ENCODE results near the gene SLC22A23. TPM values are rescaled to one million over a fixed set of nuclear protein-coding genes. Genes with fewer than 3 reads are reported as not detected.

Gene SLC22A23, protein sequence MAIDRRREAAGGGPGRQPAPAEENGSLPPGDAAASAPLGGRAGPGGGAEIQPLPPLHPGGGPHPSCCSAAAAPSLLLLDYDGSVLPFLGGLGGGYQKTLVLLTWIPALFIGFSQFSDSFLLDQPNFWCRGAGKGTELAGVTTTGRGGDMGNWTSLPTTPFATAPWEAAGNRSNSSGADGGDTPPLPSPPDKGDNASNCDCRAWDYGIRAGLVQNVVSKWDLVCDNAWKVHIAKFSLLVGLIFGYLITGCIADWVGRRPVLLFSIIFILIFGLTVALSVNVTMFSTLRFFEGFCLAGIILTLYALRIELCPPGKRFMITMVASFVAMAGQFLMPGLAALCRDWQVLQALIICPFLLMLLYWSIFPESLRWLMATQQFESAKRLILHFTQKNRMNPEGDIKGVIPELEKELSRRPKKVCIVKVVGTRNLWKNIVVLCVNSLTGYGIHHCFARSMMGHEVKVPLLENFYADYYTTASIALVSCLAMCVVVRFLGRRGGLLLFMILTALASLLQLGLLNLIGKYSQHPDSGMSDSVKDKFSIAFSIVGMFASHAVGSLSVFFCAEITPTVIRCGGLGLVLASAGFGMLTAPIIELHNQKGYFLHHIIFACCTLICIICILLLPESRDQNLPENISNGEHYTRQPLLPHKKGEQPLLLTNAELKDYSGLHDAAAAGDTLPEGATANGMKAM
- 1 to 10 TPM; 2.8 to 7.8 (median 3.7) TPM for polyA plus RNA-seq (ENCODE audit: insufficient read length in 10 of 10)
- long read RNA-seq, donor 1, full-length matches to known transcripts: 3 of 3 reads
- long read RNA-seq, donor 1, partial matches to known transcripts: 0 of 3 reads
- long read RNA-seq, donor 1, other reads (novel, unspliced or antisense): 0 of 3 reads
- long read RNA-seq, donor 2, full-length matches to known transcripts: 1 of 1 reads
- long read RNA-seq, donor 2, partial matches to known transcripts: 0 of 1 reads
- long read RNA-seq, donor 2, other reads (novel, unspliced or antisense): 0 of 1 reads
- long read RNA-seq, donor 3: 0 reads
- long read RNA-seq, donor 4: 0 reads
- long read RNA-seq, donor 5: 0 reads
- long read RNA-seq, donor 6, full-length matches to known transcripts: 1 of 1 reads
- long read RNA-seq, donor 6, partial matches to known transcripts: 0 of 1 reads
- long read RNA-seq, donor 6, other reads (novel, unspliced or antisense): 0 of 1 reads
- long read RNA-seq, donor 7: 0 reads
- long read RNA-seq, donor 8: 0 reads
- long read RNA-seq, donor 9: 0 reads

DNA sequence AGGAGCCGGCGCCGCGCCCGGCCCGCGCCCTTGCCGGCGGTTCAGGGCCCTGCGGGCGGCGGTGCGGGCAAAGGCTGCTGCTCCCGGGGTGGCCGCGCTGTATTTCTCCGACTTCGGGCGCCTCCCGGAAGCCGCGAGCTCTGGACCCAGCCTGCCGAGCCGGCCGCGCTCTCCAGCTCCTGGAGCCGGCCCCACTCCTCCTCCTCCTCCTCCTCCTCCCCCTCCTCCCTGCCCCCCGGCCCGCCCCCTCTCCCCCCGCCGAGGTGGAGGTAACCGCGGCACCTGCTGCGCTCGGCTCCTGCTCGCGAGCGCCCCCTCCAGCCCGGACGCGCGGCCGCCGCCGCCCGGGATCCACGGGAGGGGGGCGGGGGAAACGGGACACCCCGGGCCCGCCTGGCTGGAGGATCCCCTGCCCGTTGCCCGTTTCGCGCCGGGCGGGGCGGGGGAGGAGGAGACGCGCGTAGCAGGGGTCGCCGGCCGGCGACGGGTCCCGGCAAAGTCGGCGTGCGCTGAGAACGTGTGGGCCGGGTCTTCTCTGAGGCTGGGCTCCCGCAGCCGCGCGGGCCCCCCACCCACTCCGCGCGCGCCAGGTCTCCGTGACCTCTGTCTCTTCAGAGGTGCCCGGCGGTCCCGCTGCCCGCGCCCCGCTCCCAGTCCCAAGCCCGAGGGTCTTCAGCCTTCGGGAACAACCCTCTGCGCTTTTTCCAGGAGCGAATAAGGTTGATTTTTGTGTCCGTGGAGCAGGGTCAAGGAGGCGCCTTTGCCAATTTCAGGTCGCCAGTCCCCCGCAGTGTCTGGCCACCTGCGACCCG is at the start of gene SLC22A23:
Gene SLC22A23, minus strand, starts transcription at position 153 of the 812 bp plus-strand sequence. CDS start 491 bp downstream, outside the sequence.
- peak; percentile 41 to 77 (median 72) for DNase-seq

DNA sequence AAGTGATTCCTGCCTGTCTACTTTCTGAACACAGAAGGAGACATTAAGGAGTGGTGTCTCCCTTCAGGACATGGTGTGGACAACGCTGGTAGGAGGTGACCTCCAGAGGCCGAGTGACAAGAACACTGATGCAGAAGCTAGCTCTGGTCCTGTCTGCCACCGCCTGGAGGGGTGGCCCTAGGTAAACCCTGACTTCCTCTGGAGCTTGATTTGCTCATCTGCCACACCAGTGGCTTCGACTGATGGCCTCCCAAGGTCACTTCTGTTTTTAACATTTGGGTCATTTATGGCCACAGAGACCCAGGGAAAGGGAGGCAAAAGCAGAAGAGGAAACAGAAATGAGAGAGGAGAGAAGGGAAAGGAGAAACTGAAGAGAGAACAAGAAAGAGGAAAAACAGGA is 49.4 kb upstream of the SLC22A23 start:
- no peak for DNase-seq

DNA sequence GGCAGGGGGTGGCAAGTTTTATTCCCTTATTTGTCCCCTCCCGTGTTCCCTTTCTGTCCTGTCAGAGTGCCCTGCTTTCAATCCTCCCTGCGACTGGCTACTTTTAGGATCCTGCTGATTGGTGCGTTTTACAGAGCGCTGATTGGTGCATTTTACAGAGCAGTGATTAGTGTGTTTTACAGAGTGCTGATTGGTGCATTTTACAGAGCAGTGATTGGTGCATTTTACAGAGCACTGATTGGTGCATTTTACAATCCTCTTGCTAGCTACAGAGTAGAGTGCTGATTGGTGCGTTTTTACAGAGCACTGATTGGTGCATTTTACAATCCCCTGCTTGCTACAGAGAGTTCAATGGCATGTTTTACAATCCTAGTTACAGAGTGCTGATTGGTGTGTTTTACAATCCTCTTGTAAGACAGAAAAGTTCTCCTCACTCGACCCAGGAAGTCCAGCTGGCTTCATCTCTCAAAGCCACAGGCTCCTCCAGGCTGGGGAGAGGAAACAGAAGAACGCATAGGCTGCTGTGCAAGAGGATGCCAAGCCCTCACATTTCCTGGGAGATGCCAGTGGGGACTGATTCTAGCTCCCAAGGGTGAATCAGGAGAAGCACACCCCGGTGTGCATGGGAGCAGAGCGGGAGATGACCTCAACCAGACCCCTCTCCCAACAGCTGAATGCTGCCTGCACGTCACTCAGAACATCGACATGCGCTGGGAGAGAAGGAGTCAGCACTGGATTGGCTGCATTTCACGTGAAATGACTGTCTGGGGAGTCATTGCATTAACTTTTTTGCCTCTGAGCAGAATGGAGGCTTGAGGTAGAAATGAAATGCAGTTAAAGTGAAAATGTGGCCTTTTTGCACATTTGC is 48.3 kb upstream of the SLC22A23 start:
- peak in 1 of 3 donors; percentile 22 for DNase-seq

DNA sequence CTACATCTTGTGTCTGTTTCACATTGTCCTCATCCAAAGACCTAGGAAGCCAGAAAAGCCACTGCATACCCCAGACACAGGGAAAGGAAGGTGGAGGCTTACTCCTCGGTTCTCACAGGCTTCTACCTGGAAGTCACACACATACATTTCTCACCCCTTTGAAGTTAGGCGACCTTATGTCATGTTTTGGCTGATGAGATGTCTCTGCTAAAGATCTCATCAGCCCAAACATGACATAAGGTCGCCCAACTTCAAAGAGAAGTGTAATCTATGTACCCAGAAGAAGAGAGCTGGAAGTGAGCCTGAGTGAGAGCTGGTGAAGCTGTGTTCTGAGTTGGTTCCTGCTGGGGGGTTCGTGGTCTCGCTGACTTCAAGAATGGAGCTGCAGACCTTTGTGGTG is 47.5 kb upstream of the SLC22A23 start:
- no peak for DNase-seq

DNA sequence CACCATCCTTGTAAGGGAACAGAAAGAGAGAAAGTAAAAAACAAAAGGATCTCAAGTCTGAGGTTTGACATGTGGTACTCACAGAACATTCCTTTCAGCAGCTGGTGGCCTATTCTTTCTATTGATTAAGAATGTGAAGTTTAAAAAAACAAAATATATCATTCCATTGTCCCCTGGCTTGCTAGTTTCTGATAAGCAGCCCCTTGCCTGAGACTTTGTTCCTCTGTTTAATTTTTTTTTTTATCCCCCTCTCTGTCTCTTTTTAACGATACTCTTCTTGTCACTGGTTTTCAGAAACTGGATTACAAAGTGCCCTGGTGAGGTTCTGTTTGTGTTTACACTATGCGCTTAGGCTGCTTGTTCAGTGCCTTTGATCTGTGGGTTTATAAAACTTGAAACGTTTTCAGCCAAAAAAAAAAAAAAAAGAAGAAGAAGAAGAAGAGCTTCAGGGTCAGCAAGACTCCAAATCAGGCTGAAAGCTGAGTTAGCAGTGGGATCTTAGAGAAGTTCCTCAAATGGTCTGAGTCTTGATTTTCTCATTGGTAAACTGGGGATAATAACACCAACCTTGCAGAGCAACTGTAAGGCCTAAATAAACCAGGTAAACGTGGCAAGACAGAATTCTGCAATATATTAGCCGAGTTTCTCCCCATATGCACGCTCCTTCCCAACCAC is 45.1 kb upstream of the SLC22A23 start:
- DNase-seq: no peak

DNA sequence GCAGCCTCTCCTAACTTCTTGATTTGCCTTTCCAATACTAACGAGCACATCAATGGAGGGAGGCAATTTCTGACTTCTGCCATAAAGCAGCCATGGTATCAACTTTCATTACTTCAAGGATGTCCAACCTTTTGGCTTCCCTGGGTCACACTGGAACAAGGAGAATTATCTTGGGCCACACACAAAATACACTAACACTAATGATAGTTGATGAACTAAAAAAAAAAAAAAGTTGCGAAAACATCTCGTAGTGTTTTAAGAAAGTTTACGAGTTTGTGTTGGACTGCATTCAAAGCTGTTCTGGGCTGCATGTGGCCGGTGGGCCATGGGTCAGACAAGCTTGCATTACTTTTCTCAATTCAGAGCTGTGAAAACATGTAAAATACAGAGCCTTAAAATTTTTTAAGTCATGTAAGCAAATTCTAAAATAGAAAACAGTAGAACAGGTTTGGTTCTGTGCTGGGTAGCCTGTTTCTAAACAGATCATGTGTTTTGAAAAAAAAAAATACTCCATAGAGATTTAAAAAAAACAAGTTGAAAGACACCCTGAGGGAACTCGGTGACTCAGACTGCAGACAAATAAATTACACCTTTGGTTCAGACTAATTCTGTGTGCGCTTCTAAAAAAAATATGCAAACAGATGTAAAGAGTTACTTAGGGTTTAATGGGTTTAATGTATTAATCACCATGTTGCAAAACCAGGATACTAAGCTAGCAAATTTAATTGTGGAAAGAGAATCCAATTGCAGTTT is 43.6 kb upstream of the SLC22A23 start:
- DNase-seq: no peak

DNA sequence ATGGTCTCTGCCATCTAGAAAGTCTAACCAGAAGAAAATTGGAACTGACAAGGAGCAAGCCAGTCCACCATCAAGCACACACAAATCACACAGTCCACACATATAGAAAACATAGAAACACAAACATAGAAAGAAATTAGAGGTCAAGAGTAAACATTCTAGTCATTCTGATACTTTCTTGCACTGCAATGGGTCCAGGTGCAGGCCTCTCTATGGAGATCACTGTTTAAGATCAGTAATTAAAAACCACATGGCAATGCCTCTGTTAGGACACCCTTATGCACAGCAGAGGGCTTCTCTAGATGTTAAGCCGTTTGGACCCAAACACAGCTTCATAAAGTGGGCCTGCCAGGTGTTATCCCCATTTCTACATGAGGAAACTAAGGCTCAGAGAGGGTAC is 42.8 kb upstream of the SLC22A23 start:
- DNase-seq: no peak

DNA sequence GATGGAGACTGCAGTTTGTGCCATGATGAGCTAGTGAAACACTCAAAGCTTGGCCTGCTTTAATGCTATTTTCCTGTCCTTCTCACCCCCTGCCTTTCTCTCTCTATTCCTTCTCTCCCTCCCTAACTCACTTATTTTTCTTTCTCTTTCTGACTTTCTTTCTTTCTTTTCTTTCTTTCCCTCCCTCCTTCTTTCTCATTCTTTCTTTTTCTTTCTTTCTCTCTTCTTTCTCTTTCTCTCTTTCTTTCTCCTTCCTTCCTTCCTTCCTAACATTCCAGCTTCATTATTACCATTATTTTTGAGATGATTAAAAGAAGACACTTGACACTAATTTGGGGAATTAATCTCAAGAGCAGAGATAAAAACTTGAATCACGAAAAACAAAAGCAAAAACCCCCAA is 39.5 kb upstream of the SLC22A23 start:
- DNase-seq: no peak

DNA sequence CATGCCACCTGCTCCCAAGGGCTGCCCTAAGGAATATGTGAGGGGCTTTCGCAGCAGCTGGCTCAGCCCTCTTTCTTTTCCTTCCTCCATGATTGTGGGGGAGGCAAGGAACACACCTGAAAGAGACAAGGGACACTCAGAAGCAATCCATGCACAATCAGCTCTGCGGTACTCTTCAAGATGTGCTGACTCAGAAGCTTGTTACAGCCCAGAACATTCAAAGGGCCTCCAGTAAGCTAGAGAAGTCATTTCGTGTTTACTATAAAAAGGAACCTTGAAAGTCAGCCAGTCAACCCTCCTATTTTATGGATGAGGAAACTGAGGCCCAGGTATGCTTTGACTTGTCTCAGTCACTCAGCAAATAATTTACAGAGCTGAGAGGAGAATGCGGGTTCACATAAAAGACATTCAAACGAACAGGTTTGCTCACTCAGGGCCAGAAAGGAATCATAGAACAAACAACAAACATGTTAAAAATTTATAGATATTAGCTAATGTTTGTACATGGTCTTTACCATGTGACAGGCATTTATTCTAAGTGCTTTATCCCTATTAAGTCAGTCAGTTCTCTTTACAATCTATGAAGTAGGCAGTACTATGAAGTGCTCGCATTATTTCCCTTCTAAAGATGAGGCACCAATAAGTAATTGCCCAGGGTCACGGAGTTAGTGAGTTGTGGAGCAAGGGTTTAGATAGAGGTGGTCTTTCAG is 37.7 kb upstream of the SLC22A23 start:
- no peak for DNase-seq

DNA sequence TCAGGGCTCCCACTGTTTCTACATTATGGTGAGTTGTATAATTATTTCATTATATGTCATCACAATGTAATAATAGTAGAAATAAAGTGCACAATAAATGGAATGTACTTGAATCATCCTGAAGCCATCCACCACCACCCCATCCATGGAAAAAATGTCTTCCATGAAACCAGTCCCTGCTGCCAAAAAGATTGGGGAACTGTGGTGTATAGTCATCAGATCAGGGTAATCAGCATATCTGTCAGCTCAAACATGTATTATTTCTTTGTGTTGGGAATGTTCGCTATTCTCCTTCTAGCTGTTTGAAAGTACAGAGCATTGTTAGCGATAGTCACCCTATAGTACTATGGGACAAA is 33.8 kb upstream of the SLC22A23 start:
- DNase-seq: peak in 1 of 3 donors; percentile 67

DNA sequence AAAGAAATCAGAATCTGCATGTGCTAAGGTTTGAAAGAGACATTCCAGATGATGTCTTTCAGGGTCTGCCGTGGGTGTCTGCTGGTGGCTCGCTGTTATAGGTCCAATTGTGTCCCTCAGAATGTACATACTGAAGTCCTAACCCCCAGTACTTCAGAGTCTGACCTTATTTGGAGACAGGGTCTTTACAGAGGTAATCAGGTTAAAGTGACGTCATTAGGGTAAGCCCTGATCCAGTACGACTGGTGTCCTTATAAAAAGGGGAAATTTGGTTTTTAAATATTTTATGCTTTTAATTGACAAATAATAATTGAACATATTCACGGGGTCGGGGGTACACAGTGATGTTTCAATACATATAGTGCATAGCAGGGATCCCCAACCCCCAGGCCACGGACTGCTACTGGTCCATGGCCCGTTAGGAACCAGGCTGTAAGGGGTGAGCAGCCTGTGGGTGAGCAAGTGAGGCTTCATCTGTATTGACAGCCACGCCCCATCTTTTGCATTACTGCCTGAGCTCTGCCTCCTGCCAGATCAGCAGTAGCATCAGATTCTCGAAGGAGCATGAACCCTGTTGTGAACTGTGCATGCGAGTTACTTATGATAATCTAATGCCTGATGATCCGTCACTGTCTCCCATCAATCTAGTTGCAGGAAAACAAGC is 33.2 kb upstream of the SLC22A23 start:
- no peak for DNase-seq

DNA sequence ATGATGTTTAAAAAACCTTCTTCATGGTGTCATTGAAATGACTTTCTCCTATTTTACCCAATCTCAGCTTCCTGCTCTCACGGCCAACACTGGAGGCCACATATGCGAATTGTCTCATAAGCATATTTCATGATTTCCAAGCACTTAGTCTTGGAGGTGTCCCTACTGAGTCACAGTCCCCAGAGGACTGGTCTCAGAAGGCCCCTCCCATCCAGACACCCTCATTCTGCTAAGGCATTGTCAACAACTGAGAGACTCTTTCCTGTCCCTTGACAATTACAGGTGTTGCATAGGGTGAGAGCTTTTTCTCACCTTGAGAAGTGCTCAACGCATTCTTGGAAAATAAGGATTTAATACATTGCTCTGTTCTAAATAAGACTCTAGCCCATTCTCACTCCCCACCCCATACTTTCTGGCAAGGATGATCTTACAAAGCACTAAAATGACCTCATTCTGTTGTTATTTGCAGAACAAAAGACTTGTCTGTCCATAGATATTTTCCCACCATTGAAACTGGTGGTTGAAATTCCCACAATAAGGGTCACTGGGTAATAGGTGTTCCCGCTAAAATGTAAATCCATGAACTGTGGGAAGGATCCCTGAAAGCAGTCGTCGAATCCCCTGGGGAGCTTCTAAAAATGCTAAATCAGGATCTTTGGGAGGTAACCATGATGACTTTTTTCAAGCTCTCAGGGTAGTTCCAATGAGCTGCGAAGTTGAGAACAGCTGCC is 32.3 kb upstream of the SLC22A23 start:
- peak; percentile 39 to 67 (median 54) for DNase-seq

DNA sequence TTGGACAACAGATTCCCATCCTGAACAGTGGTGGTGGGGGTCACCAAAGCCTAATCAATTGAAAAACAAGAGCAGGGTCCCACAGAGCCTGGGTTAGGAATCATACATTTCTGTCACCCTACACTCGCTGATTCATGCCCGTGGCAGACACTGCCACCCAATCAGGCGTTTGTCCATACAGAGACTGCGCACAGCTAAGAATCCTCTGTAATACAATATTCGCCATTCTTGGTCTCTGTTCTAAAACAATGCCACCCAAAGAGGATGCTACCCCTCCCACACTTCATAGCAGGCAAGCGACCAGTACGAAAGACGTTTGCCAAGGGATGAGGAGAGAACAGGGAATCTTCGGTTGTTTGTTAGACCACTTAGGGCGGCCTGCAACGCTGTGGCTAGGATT is 28.1 kb upstream of the SLC22A23 start:
- DNase-seq: no peak

DNA sequence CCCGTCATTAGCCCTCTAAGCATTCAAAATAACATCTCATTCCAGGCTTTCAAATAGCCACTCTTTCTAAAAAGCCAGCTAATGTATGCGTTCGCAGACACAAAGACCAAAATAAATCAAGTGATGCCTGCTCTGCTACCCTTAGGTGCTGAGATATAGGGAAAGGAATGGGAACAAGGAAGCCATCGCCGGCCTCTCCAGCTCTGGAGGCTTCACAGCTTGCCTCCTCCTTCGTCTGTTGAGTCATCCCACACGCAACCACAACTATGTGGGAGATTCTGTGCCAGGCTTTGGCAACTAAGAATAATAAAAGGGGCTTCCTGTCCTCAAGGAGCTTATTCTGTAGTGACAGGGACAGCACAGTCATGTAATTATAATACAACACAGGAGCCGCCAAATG is 27.3 kb upstream of the SLC22A23 start:
- DNase-seq: peak in 1 of 3 donors; percentile 78

DNA sequence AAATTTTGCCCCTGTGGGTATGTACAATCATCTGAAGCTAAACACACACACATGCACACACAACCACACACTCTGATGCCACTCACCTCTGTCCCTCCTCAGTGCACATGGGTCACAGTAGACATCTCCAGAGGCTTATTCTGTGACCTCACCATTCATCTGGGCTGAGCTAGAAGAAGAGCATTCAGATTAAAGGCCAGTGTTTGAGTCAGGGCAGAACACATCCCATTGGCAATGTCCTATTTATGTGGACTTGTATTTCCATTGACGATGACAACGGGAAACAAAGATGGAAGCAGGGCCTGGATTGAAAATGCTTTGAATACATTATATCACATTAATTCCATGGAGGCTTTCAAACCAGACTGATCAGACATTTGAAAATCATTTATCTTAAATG is 26.8 kb upstream of the SLC22A23 start:
- no peak for DNase-seq

DNA sequence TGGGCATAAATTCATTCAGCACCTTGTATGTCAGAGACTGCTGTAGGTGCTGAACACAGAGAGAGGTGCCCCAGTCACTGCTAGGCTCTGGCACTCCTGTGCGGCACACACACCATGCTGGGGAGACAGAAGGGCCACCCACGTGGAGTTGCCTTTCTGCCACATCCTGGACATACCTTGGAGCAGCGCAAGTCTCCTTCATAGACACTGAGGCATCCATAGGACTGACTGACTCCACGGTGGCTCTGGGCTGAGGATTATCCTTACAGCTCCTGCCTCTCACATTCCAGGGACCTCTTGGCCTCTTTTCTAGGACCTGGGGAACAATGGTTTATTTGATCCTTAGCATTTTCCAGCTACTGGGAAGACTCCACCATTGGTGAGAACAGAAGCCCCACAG is 26.0 kb upstream of the SLC22A23 start:
- no peak for DNase-seq

DNA sequence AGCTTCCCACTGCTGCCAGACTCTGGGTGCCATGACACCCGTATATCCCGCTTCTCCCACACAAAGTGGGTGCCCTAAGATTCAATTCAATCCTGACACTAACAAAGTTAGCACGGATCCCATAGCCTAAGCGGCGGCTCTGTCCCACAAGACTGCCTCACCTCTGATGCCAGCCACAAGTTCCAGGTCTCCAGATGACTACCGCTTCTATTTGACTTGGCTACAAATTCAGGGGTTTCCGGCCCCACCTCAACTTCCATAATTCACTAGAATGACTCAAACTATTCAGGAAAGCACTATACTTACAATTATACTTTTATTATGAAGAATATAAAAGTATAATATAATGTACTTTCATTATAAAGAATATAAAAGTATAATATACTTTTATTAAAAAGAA is 24.8 kb upstream of the SLC22A23 start:
- DNase-seq: no peak
